Erythroblast (primary cell): ENCODE measurements around the gene ANO10.

Source experiments
- DNase-seq, 2 experiments: peaks; one replicate each; lab custom pipeline; 2025; lab: John Stamatoyannopoulos, UW
- GATA1 ChIP-seq: IDR thresholded peaks from 2 replicates; pipeline ENCODE4 v1.6.1; 2011; ENCODE audit warnings: low read depth, mild to moderate bottlenecking, control low read depth, low read length, moderate library complexity
- POLR2A ChIP-seq: IDR thresholded peaks from 2 replicates; pipeline ENCODE4 v1.6.1; 2011; ENCODE audit warnings: mild to moderate bottlenecking, low read length

The ANO10 gene

GRCh38 chr3:43343185-43343584 lies 278.6 kb downstream of the ANO10 start:
- TF ChIP-seq POLR2A (no peak), GATA1 (no peak)
- no peak for DNase-seq

- no peak for DNase-seq
- TF ChIP-seq POLR2A (no peak), GATA1 (no peak)
These were observed 280.0 kb downstream of the ANO10 start for GRCh38 chr3:43341788-43342187.

- no peak for DNase-seq
- TF ChIP-seq POLR2A: no peak
- no peak for TF ChIP-seq GATA1
These were observed 281.4 kb downstream of the ANO10 start for GRCh38 chr3:43340403-43340802.

DNA sequence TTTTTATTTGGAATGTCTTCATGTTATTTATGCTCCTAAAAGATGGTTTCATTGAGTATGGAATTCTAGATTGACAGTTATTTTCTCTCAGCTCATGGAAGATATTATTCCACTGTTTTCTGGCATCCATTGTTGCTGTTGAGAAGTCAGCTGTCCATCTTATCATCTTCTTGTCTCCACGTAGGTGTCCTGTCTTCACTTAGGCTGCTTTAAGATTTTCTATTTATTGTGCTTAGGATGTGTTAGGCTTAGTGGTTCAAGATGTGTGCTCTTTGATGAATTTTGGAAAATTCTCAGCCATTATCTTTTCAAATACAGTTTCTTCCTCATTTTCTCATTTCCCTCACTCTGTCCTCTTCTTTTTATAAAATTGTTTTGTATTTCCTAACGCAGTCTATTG lies 283.5 kb downstream of the ANO10 start:
- DNase-seq: peak; percentile 33 to 39
- TF ChIP-seq GATA1: no peak
- TF ChIP-seq POLR2A: no peak

GRCh38 chr3:43335799-43336198 lies 286.0 kb downstream of the ANO10 start:
- DNase-seq: no peak
- TF ChIP-seq POLR2A (no peak), GATA1 (no peak)

DNA sequence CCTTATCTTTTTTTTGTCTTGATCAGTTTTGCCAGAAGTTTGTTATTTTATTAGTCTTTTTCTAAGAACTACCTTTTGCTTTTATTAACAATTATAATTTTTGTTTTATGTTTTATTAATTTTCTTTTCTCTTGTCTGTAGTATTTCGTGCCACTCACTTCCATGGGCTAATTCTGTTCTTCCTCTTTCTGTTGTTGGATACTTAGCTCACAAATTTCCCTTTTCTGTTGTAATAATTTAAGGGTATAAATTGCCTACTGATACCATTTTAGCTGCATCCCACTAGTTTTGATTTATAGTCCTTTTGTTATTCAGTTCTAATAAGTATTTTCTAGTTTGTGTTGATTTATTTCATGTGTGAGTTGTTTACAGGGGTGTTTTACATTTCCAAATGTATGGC lies 286.8 kb downstream of the ANO10 start:
- no peak for DNase-seq
- TF ChIP-seq GATA1 (no peak), POLR2A (no peak)

GRCh38 chr3:43331381-43331780 lies 290.4 kb downstream of the ANO10 start:
- TF ChIP-seq POLR2A (no peak), GATA1 (no peak)
- DNase-seq: no peak

DNA sequence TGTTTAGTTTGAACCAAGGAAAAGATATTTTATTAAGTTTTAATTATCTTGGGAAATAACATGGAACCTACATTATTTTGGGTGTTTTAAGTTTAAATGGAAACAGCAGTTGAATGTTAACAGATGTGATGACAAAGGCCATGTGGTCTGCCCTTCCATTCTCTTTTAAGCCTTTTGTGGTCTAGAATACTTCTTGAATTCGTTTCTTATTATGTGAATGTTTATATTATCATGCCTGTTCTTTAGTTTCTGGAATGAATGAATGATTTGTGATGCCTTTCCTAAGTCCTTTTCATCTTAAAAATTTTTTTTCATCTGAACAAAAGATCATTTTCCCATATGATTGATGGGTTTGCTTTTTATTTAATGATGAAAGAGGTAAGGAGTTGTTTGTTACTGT lies 290.8 kb downstream of the ANO10 start:
- TF ChIP-seq POLR2A (no peak), GATA1 (no peak)
- DNase-seq: no peak

- TF ChIP-seq POLR2A: no peak
- no peak for TF ChIP-seq GATA1
- DNase-seq: no peak
These were observed 293.2 kb downstream of the ANO10 start for GRCh38 chr3:43328653-43329052.

DNA sequence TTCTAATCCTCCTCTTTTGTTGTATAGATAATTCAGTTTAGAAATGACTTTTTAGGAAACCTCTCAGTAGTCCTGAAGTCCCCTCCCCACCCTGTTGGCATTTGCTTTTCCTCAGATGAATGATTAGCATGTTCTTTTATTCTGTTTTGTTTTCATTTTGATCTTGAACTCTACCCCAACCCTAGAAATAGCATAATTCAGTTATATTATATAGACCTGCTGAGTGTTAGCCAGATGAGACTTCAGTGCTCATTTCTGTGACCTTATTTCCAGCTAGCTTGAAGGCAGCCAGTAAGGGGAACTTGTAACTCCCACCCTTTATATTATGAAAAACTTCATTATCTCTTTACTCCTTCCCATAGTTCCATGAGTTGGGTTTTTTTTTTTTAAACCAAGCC lies 294.2 kb downstream of the ANO10 start:
- no peak for TF ChIP-seq GATA1
- no peak for TF ChIP-seq POLR2A

DNA sequence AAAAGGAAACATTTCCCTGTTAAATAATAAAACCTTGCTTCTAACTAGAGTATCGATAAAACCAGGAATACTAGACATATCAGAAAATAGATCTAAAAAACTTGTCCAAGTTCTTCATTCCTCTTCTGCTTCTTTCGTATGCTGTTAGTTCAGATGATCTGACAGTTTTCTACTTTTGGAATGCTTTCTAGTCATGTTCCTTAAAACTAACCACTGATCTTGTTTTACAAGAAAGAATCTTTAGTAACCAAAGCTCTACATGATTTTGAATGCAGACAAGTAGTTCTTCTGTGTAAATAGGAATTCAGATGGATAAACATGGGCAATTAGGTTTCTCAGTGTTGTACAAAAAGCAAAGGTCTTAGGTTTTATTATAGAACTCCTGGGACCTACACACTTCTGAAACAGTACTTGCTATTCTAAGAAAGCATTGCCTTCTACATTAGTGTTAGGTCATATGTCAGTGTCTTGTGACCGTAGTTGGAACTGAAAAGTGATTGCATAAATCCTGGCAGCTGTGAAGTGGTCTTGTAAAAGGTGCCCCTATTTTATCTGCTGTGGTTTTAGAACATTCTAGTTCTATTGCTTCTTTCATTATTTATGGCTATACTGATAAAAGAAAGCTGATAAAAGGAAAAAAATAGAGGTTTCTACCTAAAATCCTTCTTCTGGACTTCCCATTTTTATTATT lies 294.8 kb downstream of the ANO10 start:
- TF ChIP-seq POLR2A: no peak
- no peak for TF ChIP-seq GATA1
- DNase-seq: no peak

More for the DNA sequence above, 294.2 kb downstream of the ANO10 start:
- no peak for DNase-seq

DNA sequence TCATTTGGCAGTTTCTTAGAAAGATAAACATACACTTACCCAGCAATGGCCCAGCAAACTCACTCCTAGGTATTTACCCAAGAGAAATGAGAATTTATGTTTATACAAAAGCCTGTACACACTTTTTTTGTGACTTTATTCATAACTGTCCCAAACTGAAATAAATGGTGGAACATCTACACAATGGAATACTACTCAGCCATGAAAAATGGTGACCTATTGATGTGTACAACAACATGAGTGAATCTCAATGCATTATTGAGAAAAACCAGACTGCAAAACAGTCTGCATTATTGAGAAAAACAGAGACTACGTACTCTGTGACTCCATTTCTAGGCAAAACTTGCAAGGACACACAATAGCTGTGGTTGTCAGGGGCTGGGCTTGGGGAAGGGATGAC lies 298.3 kb downstream of the ANO10 start:
- TF ChIP-seq GATA1 (no peak), POLR2A (no peak)
- no peak for DNase-seq

- DNase-seq: no peak
- TF ChIP-seq POLR2A (no peak), GATA1 (no peak)
These were observed 301.5 kb downstream of the ANO10 start for GRCh38 chr3:43320288-43320687.

GRCh38 chr3:43319794-43320193 lies 302.0 kb downstream of the ANO10 start:
- DNase-seq: no peak
- TF ChIP-seq GATA1: no peak

DNA sequence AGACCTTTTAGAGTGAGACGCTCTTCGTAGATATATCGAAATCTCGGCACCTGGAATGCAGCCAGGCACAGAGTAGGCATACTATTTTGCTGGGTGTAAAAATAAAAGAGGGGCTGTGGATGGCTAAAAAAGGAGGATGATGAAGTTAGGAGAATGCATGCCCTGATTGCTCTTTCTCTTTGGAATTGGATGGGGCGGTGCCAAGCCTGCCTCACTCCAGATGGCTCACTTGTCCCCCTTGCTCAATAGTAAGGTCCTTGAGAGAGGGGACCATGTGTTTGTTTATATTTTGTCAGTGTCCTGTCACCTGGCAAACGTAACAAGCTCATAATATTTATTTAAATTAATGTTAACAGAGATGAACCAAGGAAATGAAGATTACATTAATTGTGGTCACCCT lies 302.4 kb downstream of the ANO10 start:
- DNase-seq: no peak
- TF ChIP-seq GATA1 (no peak), POLR2A (no peak)
